OCI-LY7 (cell line): ENCODE results near the gene P2RX6.

Experiments
- CTCF ChIP-seq: fragments of 200-600 bp; sonication (generic); conservative IDR thresholded peaks from 2 replicates; pipeline ENCODE4 v1.5.1; 2014; ENCODE audit warnings: mild to moderate bottlenecking, antibody characterized with exemption, low read length, moderate library complexity, mixed read lengths
- EZH2phosphoT487 ChIP-seq: fragments of 200-600 bp; sonication (generic); IDR thresholded peaks from 2 replicates; pipeline ENCODE4 v1.6.1; 2018; ENCODE audit warnings: low read depth, borderline replicate concordance, mild to moderate bottlenecking, mixed run types, antibody characterized with exemption, low read length, moderate library complexity, mixed read lengths

DNA sequence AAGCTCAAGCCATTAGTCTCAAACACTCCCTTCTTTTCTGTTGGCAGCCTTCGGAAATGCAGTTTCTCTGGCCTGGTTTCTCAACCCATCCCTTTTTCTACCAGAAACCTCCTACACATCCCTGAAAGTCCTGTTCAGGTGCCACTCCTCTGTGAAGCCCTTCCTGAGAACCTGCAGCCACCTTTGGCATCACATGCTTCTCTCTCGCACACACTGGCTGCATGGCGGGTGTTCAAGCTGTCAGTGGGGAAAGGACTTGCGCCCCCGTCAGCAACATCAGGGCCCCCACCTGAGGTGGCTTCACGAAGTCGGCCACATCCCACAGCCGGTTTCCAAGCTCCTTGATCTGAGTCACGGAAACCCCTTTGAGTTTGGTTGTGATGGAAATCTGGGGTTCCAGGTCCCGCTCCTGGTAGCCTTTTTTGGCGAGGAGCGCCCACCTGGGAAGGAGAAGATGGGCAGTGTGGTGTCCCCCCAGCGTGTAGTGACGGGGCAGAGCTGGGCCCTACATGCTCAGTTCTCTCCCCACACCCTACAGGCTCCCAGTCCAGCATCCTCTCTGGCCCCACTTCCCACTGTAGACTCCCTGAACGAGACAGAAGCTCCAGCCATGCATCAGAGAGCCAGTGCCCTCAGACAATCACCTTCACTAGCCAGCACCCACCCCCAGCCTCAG, 29.0 kb downstream of the P2RX6 start:
- TF ChIP-seq CTCF (no peak), EZH2phosphoT487 (no peak)
